ENCODE measurements around the gene PPM1N. TPM values are rescaled to one million over a fixed set of nuclear protein-coding genes. Genes with fewer than 3 reads are reported as not detected.

PPM1N gene
- total and polyA plus RNA-seq, 2 of the 13 experiments (the other 11 are each of a cell fraction or from before 2014, with no cell fraction given) = 0.31 to 1.8 TPM

- no peak for TF ChIP-seq ZNF276 (CRISPR knock-in tag; IDR thresholded peaks at IDR 0.05; ENCODE audit: low read depth)
- no peak for TF ChIP-seq PTBP1 (IDR thresholded peaks at IDR 0.05; ENCODE audit: low read depth, low read length, poor library complexity, severe bottlenecking)
- TF ChIP-seq TFDP1 (CRISPR knock-in tag; IDR thresholded peaks at IDR 0.05; ENCODE audit: borderline replicate concordance) = 0 out of 2 replicates have a peak, but pooled peaks have one; percentile 30
- TF ChIP-seq AGO1 (IDR thresholded peaks at IDR 0.05; ENCODE audit: low read depth, low read length, poor library complexity, severe bottlenecking) = peak; percentile 58
- TF ChIP-seq ZNF7 (CRISPR knock-in tag; IDR thresholded peaks at IDR 0.05) = no peak
- TF ChIP-seq, protein P1, sequence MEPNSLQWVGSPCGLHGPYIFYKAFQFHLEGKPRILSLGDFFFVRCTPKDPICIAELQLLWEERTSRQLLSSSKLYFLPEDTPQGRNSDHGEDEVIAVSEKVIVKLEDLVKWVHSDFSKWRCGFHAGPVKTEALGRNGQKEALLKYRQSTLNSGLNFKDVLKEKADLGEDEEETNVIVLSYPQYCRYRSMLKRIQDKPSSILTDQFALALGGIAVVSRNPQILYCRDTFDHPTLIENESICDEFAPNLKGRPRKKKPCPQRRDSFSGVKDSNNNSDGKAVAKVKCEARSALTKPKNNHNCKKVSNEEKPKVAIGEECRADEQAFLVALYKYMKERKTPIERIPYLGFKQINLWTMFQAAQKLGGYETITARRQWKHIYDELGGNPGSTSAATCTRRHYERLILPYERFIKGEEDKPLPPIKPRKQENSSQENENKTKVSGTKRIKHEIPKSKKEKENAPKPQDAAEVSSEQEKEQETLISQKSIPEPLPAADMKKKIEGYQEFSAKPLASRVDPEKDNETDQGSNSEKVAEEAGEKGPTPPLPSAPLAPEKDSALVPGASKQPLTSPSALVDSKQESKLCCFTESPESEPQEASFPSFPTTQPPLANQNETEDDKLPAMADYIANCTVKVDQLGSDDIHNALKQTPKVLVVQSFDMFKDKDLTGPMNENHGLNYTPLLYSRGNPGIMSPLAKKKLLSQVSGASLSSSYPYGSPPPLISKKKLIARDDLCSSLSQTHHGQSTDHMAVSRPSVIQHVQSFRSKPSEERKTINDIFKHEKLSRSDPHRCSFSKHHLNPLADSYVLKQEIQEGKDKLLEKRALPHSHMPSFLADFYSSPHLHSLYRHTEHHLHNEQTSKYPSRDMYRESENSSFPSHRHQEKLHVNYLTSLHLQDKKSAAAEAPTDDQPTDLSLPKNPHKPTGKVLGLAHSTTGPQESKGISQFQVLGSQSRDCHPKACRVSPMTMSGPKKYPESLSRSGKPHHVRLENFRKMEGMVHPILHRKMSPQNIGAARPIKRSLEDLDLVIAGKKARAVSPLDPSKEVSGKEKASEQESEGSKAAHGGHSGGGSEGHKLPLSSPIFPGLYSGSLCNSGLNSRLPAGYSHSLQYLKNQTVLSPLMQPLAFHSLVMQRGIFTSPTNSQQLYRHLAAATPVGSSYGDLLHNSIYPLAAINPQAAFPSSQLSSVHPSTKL (CRISPR knock-in tag; IDR thresholded peaks at IDR 0.05) = peak; percentile 44; the same call in 1 of the 2 replicates
- no peak for TF ChIP-seq ZNF713 (CRISPR knock-in tag; IDR thresholded peaks at IDR 0.05)
- TF ChIP-seq ZNF704 (CRISPR knock-in tag; IDR thresholded peaks at IDR 0.05; ENCODE audit: borderline replicate concordance) = no peak
- TF ChIP-seq ZIK1 (CRISPR knock-in tag; IDR thresholded peaks at IDR 0.05; ENCODE audit: borderline replicate concordance, low read depth) = no peak
- TF ChIP-seq ATM (IDR thresholded peaks at IDR 0.05; ENCODE audit: borderline replicate concordance) = no peak
- TF ChIP-seq ZNF350 (CRISPR knock-in tag; IDR thresholded peaks at IDR 0.05; ENCODE audit: borderline replicate concordance, low read depth) = no peak; the same call in 1 of the 2 replicates
- no peak for TF ChIP-seq ZNF891 (CRISPR knock-in tag; IDR thresholded peaks at IDR 0.05)
- TF ChIP-seq ARHGAP35 (CRISPR knock-in tag; IDR thresholded peaks at IDR 0.05; ENCODE audit: borderline replicate concordance) = no peak
- TF ChIP-seq LCORL (IDR thresholded peaks at IDR 0.05) = no peak
- TF ChIP-seq LCORL (CRISPR knock-in tag; IDR thresholded peaks at IDR 0.05) = peak; percentile 74; the same call in 1 of the 2 replicates
- TF ChIP-seq KLF15 (CRISPR knock-in tag; IDR thresholded peaks at IDR 0.05; ENCODE audit: borderline replicate concordance) = no peak
- no peak for TF ChIP-seq SIX1 (CRISPR knock-in tag; IDR thresholded peaks at IDR 0.05; ENCODE audit: borderline replicate concordance)
- TF ChIP-seq ARNT2 (CRISPR knock-in tag; IDR thresholded peaks at IDR 0.05; ENCODE audit: low read depth) = no peak
- TF ChIP-seq SRY (CRISPR knock-in tag; IDR thresholded peaks at IDR 0.05) = 0 out of 2 replicates have a peak, but pooled peaks have one; percentile 51
- TF ChIP-seq ZBTB1 (CRISPR knock-in tag; IDR thresholded peaks at IDR 0.05; ENCODE audit: borderline replicate concordance) = no peak
Observed at GRCh38 chr19:45506989-45507871, 9.0 kb downstream of the PPM1N start, which contains the start of gene VASP (continued).
